22Rv1 (cell line): ENCODE measurements around the gene CCNL2.

ENCODE experiments used
- CTCF ChIP-seq: fragments of 450-650 bp; IDR thresholded peaks from 2 replicates; pipeline ENCODE4 v1.5.1; 2017; ENCODE audit warnings: mild to moderate bottlenecking
- ZFX ChIP-seq: fragments of 450-650 bp; IDR thresholded peaks from 2 replicates; pipeline ENCODE4 v1.6.1; 2017; ENCODE audit warnings: antibody characterized with exemption, borderline replicate concordance

GRCh38 chr1:1398677-1399186 is 403 bp downstream of the CCNL2 start:
- TF ChIP-seq CTCF: no peak
- TF ChIP-seq ZFX: no peak
